ENCODE results near the gene INTS2.
"Not testable (repeated sequence)": the region's sequence is repeated elsewhere in the genome, so short reads cannot be mapped to it uniquely, and the experiment has no call there.

INTS2 gene

DNA sequence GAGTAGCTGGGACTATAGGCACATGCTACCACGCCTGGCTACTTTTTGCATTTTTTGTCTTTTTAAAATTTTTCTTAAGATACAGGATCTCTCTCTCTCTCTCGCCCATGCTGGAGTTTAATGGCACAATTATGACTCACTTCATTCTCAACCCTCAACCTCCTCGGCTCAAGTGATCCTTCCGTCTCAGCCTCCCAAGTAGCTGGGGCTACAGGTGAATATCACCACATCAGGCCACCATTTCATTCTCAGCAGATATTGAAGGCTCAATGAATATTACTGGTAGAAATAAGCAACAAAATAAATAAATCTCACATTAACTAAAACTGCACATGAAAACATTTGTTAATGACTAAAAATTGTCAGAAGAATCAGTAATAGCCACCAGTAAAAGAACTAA, 106.1 kb downstream of the INTS2 start:
- no peak for DNase-seq

DNA sequence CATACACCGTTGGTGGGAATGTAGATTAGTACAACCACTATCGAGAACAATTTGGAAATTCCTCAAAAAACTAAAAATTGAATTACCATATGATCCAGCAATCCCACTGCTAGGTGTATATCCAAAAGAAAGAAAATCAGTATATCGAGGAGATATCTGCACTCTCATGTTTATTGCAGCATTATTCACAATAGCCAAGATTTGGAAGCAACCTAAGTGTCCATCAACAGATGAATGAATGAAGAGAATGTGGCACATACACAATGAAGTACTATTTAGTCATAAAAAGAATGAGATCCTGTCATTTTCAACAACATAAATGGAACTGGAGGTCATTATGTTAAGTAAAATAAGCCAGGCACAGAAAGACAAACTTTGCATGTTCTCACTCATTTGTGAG, 108.5 kb downstream of the INTS2 start:
- DNase-seq: not testable (repeated sequence)

DNA sequence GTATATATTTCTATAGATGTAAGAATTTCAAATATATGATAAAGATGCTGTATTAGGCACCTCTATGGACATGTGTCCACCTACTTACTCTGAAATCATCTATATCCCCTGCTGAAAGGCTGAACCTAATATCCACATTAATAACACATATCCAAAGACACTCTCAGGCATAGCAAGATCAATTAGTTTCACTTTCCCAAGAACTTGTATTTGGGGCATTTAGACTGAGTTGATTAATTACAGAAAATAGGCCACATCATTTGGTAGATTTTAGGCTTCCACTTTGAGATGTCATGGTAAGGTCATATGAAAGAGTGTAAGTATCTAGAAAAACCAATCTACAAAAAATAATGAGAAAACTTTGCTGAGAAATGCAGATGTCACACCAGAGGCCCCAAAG, 109.6 kb downstream of the INTS2 start:
- no peak for DNase-seq

DNA sequence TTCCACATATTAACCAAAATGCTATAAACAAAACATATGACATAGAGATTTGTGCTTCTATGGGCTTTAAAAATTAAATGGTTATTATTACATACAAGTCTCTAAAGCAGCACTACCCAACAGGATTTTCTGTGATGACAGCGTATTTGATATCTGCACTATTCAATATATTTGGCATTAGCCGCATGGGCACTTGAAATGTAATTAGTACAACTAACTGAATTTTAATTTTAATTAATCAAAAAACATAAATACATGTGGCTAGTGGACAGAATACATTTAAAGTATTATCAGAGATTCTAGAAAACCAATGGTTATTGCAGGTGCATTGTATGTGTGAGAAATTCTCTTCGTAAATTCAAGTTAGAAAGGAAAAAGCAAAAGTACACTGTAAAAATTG, 110.3 kb downstream of the INTS2 start:
- no peak for DNase-seq

DNA sequence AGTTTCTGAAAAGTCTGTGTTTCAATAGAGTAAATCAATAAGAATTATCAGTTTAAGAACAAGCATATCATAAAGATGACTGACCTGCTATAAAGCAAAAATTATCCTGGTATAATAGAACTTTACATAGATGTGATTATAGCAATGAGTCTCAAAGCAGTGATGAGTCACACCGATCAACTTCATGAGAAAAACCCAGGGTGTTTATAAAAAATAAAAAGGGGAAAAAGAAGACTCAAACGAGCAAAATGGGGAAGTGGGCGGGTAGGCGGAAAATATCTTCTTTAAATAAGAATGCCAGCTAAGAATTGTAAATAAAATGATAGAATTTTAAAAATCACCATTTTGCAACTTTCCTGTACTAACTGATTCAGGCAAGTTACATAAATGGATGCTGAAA, 111.2 kb downstream of the INTS2 start:
- no peak for DNase-seq

DNA sequence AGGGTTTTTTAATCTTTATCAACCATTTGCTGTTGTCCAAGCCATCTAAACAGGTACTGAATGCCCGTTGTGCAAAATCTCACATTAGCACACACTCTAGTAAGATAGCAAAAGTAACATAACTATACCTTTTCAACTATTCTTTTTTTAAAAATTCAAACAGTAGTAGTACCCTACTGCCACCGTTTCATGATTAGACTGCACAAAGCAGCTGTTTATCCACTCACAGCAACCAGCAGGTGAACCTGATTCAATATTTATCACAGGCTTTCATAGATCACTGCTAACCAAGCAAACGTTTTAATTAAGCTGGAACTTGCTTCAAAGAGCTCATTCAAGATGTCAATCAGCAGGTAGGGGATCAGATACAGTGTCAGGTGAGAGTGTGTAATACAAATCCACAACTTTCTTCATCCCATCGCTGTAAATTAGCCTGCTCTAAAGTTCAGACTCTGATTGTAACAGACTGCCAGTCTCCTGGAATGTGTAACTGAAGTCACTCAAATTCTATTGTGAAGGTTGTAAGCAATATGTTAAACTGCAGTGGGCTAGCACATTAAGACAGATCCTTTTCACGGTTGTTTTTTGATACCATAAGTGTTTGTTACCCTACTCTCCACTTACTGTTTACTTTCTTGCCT, 111.8 kb downstream of the INTS2 start:
- no peak for DNase-seq

All from NCI-H446 treated with DMSO at 0.1 percent for 48 hours (cell line).